Measurements from ENCODE around the gene EI24. TPM values are rescaled to one million over a fixed set of nuclear protein-coding genes. Genes with fewer than 3 reads are reported as not detected.

The EI24 gene
- total and polyA plus RNA-seq, 9 of the 15 experiments (the other 6 are each of a cell fraction or from before 2014, with no cell fraction given): 50.4 to 260 (median 168) TPM

GRCh38 chr11:125625630-125626287 lies 56.5 kb downstream of the EI24 start (continued):
- TF ChIP-seq ZBTB49 (CRISPR knock-in tag; IDR thresholded peaks at IDR 0.05; ENCODE audit: borderline replicate concordance) (peak; percentile 55; the same call in 1 of the 2 replicates), SMAD1 (IDR thresholded peaks at IDR 0.05; ENCODE audit: low read depth, low read length, partially characterized antibody) (peak; percentile 79), ZNF551 (CRISPR knock-in tag; IDR thresholded peaks at IDR 0.05) (no peak), ZNF398 (CRISPR knock-in tag; IDR thresholded peaks at IDR 0.05) (no peak), PML (IDR thresholded peaks at IDR 0.05; ENCODE audit: low read length) (peak; percentile 81), ZNF24 (IDR thresholded peaks at IDR 0.05) (0 out of 2 replicates have a peak, but pooled peaks have one; percentile 15), ZNF280B (CRISPR knock-in tag; IDR thresholded peaks at IDR 0.05) (no peak), MTA1 (IDR thresholded peaks at IDR 0.05; ENCODE audit: borderline replicate concordance) (no peak), PYGO2 (tag; IDR thresholded peaks at IDR 0.05) (no peak), MNT (conservative IDR thresholded peaks at IDR 0.05) (peak; percentile 88 to 92), CGGBP1 (CRISPR knock-in tag; IDR thresholded peaks at IDR 0.05) (peak; percentile 36; the same call in 1 of the 2 replicates), ZNF143 (CRISPR knock-in tag; IDR thresholded peaks at IDR 0.05) (no peak), ZNF146 (CRISPR knock-in tag; IDR thresholded peaks at IDR 0.05; ENCODE audit: unreplicated experiment) (no peak), ZNF431 (CRISPR knock-in tag; IDR thresholded peaks at IDR 0.05) (no peak), DIDO1 (tag; IDR thresholded peaks at IDR 0.05; ENCODE audit: low read depth) (0 out of 2 replicates have a peak, but pooled peaks have one; percentile 41), PTRF (tag; IDR thresholded peaks at IDR 0.05) (no peak), HNRNPK (IDR thresholded peaks at IDR 0.05; ENCODE audit: low read depth, low read length, poor library complexity, severe bottlenecking) (no peak), ARID2 (IDR thresholded peaks at IDR 0.05) (no peak), FOS (IDR thresholded peaks at IDR 0.05; ENCODE audit: extremely low read depth, insufficient read length) (no peak)
